HG03196 (cell line): ENCODE measurements around the gene MRGPRG.

Experiments
- ATAC-seq: cut with Tn5 transposase; IDR thresholded peaks from one replicate; pipeline ENCODE4 v1.9.1; 2021; ENCODE audit not compliant: unreplicated experiment

Gene MRGPRG

GRCh38 chr11:3195251-3196160 is 23.1 kb downstream of the MRGPRG start:
- no peak for ATAC-seq

- no peak for ATAC-seq
Measured at GRCh38 chr11:3194016-3194816, 24.4 kb downstream of the MRGPRG start.

GRCh38 chr11:3193373-3194015 is 25.1 kb downstream of the MRGPRG start:
- no peak for ATAC-seq

DNA sequence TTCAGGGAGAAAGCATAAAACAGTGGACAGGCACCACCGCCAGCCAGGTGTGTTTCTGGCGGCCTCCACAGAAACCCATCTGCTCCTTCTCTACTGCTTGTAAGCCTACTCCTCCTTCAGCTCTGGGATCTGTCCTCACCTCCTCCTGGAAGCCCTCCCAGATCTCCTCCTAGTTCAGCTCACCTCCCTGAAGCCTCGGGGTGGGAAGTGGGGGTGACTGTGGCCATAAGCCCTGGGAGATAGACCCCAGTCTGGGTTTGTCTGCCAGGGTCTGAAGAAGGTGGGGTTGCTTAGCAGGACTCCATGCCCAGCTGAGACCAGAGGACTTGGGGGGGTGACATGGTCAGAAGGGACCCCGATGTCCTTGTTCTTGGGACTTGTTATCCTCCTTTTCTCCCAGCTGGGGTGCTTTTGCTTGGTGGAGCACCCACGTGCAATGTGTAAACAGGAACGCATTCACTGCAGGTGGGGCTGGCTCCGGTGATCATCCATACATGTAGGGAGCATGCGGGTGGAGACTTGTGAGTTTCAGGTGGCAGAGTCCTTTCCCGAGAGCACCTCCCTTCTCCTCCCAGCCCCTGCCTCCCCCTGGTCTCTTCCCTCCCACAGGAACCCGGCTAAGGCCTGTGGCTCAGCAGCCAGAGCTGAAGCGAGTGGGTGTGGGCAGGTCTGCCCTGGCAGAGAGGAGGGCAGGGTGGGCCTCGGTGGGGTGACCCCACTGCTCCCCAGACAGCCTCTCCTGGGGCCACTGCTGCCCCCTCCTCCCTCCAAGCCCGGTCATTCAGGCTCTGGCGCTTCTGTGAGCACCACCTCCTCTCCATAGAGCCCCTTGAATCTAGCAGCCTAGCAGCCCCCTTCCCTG is 25.9 kb downstream of the MRGPRG start:
- no peak for ATAC-seq

DNA sequence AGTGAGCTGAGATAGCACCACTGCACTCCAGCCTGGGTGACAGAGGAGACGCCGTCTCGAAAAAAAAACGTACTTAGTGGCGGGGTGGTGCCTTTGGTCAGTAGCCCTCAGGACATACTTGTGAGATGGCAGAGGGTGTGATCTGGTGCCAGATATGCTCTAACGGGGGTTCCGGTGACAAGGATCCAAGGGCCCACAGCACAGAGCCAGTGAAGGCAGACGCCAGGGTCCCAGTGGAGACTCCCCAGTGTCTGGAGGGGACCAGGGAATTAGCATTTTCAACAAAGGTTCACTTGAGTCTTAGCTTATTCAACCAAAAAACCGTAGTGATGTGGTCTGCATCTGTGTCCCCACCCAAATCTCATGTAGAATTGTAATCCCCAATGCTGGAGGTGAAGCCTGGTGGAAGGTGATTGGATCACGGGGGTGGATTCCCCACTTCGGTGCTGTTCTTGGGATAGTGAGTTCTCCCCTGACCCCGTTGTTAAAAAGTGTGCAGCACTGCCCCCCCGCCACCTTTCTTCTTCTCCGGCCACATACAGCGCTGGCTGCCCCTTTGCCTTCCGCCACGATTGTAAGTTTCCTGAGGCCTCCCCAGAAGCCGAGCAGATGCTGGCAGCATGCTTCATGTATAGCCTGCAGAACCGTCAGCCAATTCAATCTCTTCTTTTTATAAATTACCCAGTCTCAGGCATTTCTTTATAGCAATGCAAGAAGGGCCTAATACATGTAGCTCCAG is 26.9 kb downstream of the MRGPRG start:
- no peak for ATAC-seq

DNA sequence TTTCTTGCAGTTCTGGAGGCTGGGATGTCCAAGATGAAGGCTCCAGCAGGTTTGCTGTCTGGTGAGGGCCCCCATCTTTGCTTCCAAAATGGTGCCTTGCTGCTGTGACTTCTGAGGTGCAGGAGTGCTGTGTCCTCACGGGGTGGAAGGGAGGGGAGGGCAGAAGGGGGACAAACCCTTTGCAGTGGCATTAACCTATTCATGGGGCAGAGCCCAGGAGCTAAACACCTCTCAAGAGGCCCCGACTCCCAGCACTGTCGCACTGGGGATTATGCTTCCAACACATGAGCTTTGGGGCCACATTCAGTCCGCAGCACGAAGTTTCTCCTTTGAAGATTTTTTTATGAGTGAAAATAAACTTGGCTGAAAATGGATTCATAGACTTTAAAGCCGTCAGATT is 28.0 kb downstream of the MRGPRG start:
- no peak for ATAC-seq

- no peak for ATAC-seq
Measured at GRCh38 chr11:3189886-3190583, 28.6 kb downstream of the MRGPRG start.

DNA sequence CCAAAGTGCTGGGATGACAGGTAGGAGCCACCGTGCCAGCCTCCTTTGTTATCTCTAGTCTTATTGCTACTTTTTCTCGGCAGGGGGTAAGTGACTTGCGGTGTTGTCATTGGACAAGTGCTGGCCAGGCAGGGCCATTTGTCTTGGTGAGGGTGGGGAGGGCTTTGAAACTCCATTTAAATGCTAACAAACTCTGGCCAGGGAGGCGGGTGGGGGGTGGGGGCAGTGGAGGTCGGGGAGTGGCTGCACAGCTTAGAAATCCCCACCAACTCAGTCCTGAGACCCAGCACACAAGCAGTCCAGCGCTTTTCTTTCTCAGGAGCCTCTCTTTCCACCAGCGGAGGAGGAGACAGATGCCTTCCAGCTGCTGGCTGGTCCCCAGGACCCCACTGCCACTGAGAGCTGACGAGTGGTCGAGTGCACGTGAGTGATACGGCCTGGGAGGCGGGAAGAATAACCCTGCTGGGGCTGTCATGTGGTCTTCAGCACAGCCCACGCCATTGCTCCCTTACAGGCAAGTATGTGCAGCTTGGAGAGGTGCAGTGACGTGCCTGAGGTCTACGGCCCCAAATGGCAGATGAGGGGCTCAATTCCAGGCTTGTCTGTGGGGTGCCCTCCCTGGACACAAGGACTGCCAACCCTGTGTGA is 29.3 kb downstream of the MRGPRG start:
- ATAC-seq, result no peak

- no peak for ATAC-seq
Measured at GRCh38 chr11:3188496-3189195, 30.0 kb downstream of the MRGPRG start.

DNA sequence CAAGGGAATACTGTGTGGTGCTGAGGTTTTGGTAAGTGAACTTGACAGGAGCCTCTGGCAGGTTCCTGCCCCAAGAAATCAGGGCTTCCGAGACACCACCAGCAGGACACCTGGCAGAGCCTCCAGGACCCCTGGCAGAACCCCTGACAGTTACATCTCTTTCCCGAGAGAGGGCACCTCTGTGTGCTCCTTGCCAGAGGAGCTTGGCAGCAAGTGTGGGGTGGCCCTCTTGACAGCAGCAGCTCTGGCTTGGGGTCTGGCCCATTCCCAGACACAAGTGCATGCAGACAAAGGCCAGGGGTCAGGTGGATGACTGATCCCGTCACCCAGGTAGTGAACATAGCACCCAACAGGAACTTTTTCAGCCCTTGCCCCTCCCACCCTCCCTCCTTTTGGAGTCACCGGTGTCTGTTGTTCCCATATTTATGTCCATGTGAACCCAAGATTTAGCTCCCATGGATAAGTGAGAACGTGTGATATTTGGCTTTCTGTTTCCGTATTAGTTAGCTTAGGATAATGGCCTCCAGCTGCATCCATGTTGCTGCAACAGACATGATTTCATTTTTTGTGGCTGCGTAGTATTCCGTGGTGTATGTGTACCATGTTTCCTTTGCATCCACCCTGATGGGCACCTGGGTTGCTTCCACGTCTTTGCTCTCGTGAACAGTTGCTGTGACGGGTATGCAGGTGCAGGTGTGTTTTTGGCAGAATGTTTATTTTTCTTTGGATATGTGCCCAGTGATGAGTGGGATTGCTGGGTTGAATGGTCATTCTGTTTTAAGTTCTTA is 32.3 kb downstream of the MRGPRG start:
- ATAC-seq, result no peak

GRCh38 chr11:3184732-3185347 is 33.8 kb downstream of the MRGPRG start:
- ATAC-seq, result no peak

DNA sequence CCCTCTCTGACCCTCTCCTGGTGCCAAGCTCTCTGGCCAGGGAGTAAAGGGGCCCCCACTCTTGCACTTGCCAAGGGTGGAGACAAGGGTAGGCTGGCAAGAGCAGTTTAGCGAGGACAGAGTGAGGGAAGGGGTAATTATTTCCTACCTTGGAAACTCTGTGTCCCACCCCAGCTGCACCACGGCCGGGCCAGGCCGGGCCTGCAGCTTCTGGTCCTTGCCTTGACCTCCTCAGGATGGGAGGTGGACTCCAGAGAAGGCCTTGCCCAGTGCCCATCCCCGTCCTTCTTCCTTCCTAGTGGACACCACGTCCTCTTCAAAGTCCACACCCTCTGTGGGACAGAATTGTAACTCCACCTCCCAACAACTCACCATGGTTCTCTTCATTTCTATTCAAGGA is 35.1 kb downstream of the MRGPRG start:
- no peak for ATAC-seq

DNA sequence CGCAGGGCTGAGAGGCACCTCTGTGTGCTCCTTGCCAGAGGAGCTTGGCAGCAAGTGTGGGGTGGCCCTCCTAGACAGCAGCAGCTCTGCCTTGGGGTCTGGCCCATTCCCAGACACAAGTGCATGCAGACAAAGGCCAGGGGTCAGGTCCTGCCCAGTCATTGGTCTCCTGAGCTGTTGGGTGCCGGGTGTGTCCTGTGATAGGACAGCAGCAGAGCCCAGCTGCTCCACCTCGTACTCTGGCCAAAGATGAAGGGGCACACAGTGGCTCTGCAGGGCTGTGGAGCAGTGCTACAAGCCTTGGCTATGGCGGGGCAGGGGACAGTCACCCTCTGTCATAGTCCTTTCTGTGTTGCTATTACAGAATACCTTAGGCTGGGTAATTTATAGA is 36.2 kb downstream of the MRGPRG start:
- no peak for ATAC-seq

DNA sequence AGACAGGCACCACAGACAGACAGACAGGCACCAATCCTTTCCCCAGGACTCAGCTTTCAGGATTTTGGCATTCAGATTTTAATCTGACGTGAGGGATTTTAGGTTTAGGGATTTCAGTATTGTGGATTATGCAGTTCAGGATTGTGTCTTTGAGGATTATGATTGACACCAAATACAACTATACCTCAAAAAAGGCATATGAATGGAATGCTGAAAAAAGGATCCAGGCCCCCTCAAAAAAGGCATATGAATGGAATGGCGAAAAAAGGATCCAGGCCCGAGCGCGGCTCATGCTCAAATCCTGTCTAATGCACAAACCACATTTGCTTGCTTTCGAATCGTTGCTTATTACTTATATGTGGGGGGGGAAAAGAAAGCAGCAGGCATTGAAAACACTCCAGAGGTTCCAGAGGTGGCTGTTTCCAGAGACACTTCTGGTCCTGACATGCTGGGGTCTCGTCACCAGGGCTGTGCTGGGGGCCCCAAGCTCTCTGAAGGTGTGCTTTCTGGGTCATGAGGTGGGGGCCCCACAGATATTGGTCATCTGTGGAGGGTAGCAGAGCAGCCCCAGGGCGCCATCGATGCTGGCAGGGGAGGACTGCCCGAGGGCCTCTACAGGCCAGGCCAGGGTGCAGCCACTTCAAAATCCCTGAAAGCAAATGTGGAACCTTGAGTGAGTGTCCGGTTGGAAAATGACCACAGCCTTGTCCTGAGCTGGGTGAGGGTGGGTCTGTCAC is 36.7 kb downstream of the MRGPRG start:
- ATAC-seq, result no peak

GRCh38 chr11:3180869-3181268 is 37.7 kb downstream of the MRGPRG start:
- ATAC-seq, result no peak

- ATAC-seq, result no peak
Measured at GRCh38 chr11:3178349-3178748, 40.3 kb downstream of the MRGPRG start.
